Heart right ventricle (tissue), 16 donors: ENCODE measurements around the gene SERPINE3. TPM values are rescaled to one million over a fixed set of nuclear protein-coding genes. Genes with fewer than 3 reads are reported as not detected.

Experiments used
- ATAC-seq, 8 donors: fragments of 200-7000 bp; cut with Tn5 transposase; one replicate each; pipeline ENCODE4 v1.9.1; 2020; ENCODE audit warnings: mild to moderate bottlenecking in 8 of 8, moderate library complexity in 8 of 8, moderate number of reproducible peaks in 1 of 8
- DNase-seq, 2 donors: peaks; one replicate each; pipeline ENCODE4 v3.0.0-alpha.2; 2020
- H3K27ac ChIP-seq, 10 donors: fragments of 200-600 bp; sonication (generic) in 2 of 10; one replicate each; pipeline versions ENCODE4 v1.5.0 to v1.8.0; 2020 to 2022; ENCODE audit warnings: mild to moderate bottlenecking in 3 of 10
- H3K27me3 ChIP-seq, 7 donors: fragments of 200-600 bp; one replicate each; pipeline ENCODE4 v1.8.0; 2021 to 2022; ENCODE audit warnings: mild to moderate bottlenecking in 2 of 7
- H3K36me3 ChIP-seq, 9 donors: fragments of 200-600 bp; sonication (generic) in 1 of 9; one replicate each; pipeline versions ENCODE4 v1.5.0 to v1.8.0; 2020 to 2022; ENCODE audit warnings: mild to moderate bottlenecking in 2 of 9
- H3K4me1 ChIP-seq, 9 donors: fragments of 200-600 bp; sonication (generic) in 1 of 9; one replicate each; pipeline versions ENCODE4 v1.5.0 to v1.8.0; 2020 to 2022; ENCODE audit warnings: mild to moderate bottlenecking in 4 of 9
- H3K4me3 ChIP-seq, 10 donors: fragments of 200-600 bp; sonication (generic) in 2 of 10; one replicate each; pipeline versions ENCODE4 v1.5.0 to v1.8.0; 2020 to 2022; ENCODE audit warnings: mild to moderate bottlenecking in 7 of 10, moderate library complexity in 2 of 10
- H3K9me3 ChIP-seq, 11 donors: fragments of 200-600 bp in 10 of 11; sonication (generic) in 2 of 11; one replicate each; pipeline versions ENCODE4 v1.5.0 to v1.8.0; 2013 to 2022; ENCODE audit warnings: mild to moderate bottlenecking in 2 of 11, control low read depth in 1 of 11, moderate library complexity in 1 of 11
- WGBS, 2 donors: extraction: QIAGEN DNeasy Blood & Tissue Kit; methylation state at CpG; one replicate each; pipeline ENCODE4 v1.1.7; 2013; ENCODE audit warnings: inconsistent platforms in 1 of 2; 5-methylcytosine and 5-hydroxymethylcytosine counted together
- intact Hi-C, 10 donors: fragments of 100-400 bp; cut with DNase I; formaldehyde crosslinking; loops; one replicate each; pipeline versions ENCODE4 v1.11.1 to v1.14.2; 2022
- polyA plus RNA-seq, 2 donors: library from polyadenylated mRNA; stranded (reverse); fragments of 200-250 nt; gene quantifications; one replicate each; pipeline ENCODE4 v1.2.3, GENCODE V29; 2013
- total RNA-seq, 10 donors: library from RNA; stranded (reverse); fragmentation: NEBNext Ultra II Directional in 3 of 10; extraction: Animal tissue kit (Norgen Biotek cat#: 25700) in 3 of 10; gene quantifications; one replicate each; pipeline versions ENCODE4 v1.2.1 to v1.2.4, GENCODE V29; 2021 to 2023
- TF ChIP-seq, protein P1 (sequence below), 9 donors: fragments of 200-600 bp; sonication (generic) in 2 of 9; IDR thresholded peaks; one replicate each; pipeline versions ENCODE4 v1.5.0 to v1.8.0; 2021 to 2022; ENCODE audit warnings: antibody characterized with exemption in 9 of 9, mild to moderate bottlenecking in 5 of 9, moderate library complexity in 1 of 9
- donor health status: Arrhythmogenic right ventricular cardiomyopathy.
- donor health status: ischemic (EF 13 %, LVEDD 7.1; RV severe dilation, severe dysfunction).
- donor health status: healthy with polysubstance abuse.
- donor health status: DM: no; HTN: yes; CAD: no.
- donor health status: DM: no; HTN: no; CAD: no.
- donor health status: ischemic (EF 25% LVEDD 6.9; RV normal size, moderate dysfunction).
- donor health status: ischemic (EF 25% LVEDD 5.7; RV mildly dilated, moderate dysfunction).
- donor health status: healthy.
- donor health status: DM: yes; HTN: yes; CAD: no.
- donor health status: Ischemic cardiomyopathy.
- donor health status: ischemic (EF 35%, LVEDD 5.7; RV mildly dilated, moderate dysfunction).
- donor health status: nonischemic (EF 11% LVEDD 7.7; RV severe dilation, severe dysfunction).
- donor health status: DM: yes; HTN: yes; CAD: no.
- donor health status: PGD.
- donor health status: ischemic (EF 29% LVEDD 5.4; RV normal size, mild dysfunction).
- donor health status: nonischemic (EF 23%, LVEDD 6.1; RV moderate dilation, normal function).

SERPINE3 gene
- total and polyA plus RNA-seq, 12 donors, result 0.01 TPM; not detected in 11

- DNase-seq (no peak), ATAC-seq (no peak)
- TF ChIP-seq, protein P1, sequence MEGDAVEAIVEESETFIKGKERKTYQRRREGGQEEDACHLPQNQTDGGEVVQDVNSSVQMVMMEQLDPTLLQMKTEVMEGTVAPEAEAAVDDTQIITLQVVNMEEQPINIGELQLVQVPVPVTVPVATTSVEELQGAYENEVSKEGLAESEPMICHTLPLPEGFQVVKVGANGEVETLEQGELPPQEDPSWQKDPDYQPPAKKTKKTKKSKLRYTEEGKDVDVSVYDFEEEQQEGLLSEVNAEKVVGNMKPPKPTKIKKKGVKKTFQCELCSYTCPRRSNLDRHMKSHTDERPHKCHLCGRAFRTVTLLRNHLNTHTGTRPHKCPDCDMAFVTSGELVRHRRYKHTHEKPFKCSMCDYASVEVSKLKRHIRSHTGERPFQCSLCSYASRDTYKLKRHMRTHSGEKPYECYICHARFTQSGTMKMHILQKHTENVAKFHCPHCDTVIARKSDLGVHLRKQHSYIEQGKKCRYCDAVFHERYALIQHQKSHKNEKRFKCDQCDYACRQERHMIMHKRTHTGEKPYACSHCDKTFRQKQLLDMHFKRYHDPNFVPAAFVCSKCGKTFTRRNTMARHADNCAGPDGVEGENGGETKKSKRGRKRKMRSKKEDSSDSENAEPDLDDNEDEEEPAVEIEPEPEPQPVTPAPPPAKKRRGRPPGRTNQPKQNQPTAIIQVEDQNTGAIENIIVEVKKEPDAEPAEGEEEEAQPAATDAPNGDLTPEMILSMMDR (IDR thresholded peaks at IDR 0.05), result no peak
- intact Hi-C loops, result no loop called here
- WGBS, 2 donors, result 76 to 94% methylated on average over 3 of the region's 3 CpGs
- Histone ChIP-seq H3K4me1 (no peaks in the 10 kb centered on the region), H3K27ac (no peak overlapping the region), H3K27me3 (no peaks in the 10 kb centered on the region), H3K4me3 (no peak overlapping the region), H3K9me3 (no peaks in the 10 kb centered on the region), H3K36me3 (no peaks in the 10 kb centered on the region)
Measured at GRCh38 chr13:51322826-51323225, 16.7 kb upstream of the SERPINE3 start.

GRCh38 chr13:51323824-51324511 is 15.5 kb upstream of the SERPINE3 start:
- WGBS, 2 donors, result 82 to 89% methylated on average over 5 of the region's 5 CpGs
- ATAC-seq, result peak in 1 of 8 donors; percentile 43
- intact Hi-C loops, result no loop called here

GRCh38 chr13:51324714-51325420 is 14.6 kb upstream of the SERPINE3 start:
- Histone ChIP-seq H3K27me3 (no peaks in the 10 kb centered on the region), H3K9me3 (no peaks in the 10 kb centered on the region), H3K4me1 (no peaks in the 10 kb centered on the region), H3K36me3 (no peaks in the 10 kb centered on the region), H3K4me3 (no peak overlapping the region), H3K27ac (no peak overlapping the region)
- intact Hi-C loops, result no loop called here
- no peak for DNase-seq
- TF ChIP-seq, protein P1 (IDR thresholded peaks at IDR 0.05), result no peak
- peak in 1 of 8 donors; percentile 20 for ATAC-seq
- WGBS, 2 donors, result 86 to 87% methylated on average over 14 of the region's 14 CpGs

More at GRCh38 chr13:51323824-51324511, 15.5 kb upstream of the SERPINE3 start:
- Histone ChIP-seq H3K27ac (no peak overlapping the region), H3K4me1 (no peaks in the 10 kb centered on the region), H3K9me3 (no peaks in the 10 kb centered on the region), H3K4me3 (no peak overlapping the region), H3K36me3 (no peaks in the 10 kb centered on the region), H3K27me3 (no peaks in the 10 kb centered on the region)
- no peak for DNase-seq
- TF ChIP-seq, protein P1 (IDR thresholded peaks at IDR 0.05), result no peak

DNA sequence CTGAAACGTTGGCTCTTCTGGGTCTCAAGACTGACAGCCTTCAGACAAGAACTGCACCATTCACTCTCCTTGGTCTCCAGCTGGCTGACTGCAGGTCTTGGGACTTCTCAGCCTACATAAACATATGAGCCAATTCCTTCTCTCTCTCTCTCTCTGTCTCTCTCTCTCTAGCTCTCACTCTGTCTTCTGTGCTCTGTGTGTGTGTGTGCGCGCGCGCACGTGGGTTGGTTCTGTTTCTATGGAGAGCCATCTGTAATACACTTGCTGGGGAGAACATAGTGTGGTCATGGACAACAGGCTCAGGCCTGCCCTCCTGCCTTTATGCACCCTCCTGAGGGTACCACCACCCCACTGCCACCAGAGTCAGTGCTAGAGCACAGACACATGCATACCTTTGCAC is 13.7 kb upstream of the SERPINE3 start:
- Histone ChIP-seq H3K27ac (no peak overlapping the region), H3K4me3 (no peak overlapping the region), H3K4me1 (peaks cover 0 to 5% (median 0%) of the 10 kb centered on the region in 9 donors), H3K27me3 (no peaks in the 10 kb centered on the region), H3K36me3 (no peaks in the 10 kb centered on the region), H3K9me3 (no peaks in the 10 kb centered on the region)
- ATAC-seq, result no peak
- intact Hi-C loops, result no loop called here
- 93 to 94% methylated on average over 6 of the region's 6 CpGs for WGBS, 2 donors
- TF ChIP-seq, protein P1 (IDR thresholded peaks at IDR 0.05), result no peak
- no peak for DNase-seq
